WI38 (cell line): ENCODE measurements around the gene SLC17A8.

Source experiments
- H3K4me3 ChIP-seq: 2 replicates; pipeline ENCODE4 v1.5.1; 2011; ENCODE audit warnings: low read depth, mild to moderate bottlenecking, control low read depth, low read length
- CTCF ChIP-seq: IDR thresholded peaks from 2 replicates; pipeline ENCODE4 v1.5.1; 2012; ENCODE audit warnings: low read depth, mild to moderate bottlenecking, control low read depth, low read length

The SLC17A8 gene

DNA sequence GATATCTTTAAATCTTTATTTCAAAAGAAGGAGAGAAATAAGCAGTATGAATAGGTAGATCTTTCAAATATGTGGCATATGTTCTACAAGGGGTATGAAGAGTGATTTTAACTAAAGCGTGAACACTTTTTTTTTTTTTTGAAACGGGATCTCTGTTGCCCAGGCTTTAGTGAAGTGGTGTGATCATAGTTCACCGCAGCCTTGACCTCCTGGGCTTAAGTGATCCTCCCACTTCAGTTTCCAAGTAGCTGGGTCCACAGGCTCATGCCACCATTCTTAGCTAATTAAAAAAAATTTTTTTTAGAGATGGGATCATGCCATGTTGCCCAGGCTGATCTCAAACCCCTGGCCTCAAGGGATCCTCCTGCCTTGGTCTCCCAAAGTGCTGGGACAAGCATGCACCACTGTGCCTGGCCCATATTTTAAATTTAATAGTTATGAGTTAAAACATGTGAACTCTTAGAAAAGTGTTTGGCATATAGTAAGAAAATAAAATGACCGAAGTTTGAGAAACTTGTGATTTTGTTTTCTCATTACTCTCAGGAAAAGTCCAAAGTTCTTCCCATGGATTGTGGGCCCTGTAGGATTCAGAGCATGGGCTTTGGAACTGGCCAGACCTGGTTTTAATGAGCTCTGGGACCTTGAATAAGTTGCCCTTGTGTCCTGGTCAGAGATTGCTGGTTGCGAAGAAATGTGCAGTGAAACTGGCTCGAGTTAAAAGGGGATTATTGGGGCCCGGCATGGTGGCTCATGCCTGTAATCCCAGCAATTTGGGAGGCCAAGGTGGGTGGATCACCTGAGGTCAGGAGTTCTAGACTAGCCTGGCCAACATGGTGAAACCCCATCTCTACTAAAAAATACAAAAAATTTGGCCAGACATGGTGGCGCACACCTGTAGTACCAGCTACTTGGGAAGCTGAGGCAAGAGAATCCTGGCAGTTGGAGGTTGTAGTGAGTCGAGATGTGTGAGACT lies 27.0 kb downstream of the SLC17A8 start:
- H3K4me3 ChIP-seq, result no peak overlapping the region
- TF ChIP-seq CTCF, result no peak

DNA sequence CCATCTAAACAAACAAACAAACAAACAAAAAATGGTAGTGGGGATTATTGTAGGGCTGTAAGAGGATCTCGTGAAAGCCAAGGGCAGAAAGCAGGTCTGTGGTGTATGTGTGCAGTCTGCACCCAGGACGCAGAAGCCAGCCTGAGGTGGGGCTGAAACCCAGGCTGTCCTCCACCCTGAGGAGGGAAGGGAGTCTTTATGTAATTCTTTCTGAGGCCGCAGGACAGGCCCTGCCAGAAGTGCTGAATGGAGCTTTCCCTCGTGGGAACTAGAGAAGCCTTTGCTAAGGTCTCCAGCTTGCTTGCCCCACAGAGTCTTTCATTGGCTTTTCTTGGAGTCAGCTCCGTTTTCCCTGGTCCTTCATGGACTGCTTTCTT lies 27.7 kb downstream of the SLC17A8 start:
- no peak for TF ChIP-seq CTCF

GRCh38 chr12:100388382-100388781 lies 31.5 kb downstream of the SLC17A8 start:
- H3K4me3 ChIP-seq, result no peak overlapping the region
- TF ChIP-seq CTCF, result no peak

More for the DNA sequence above, 27.7 kb downstream of the SLC17A8 start:
- H3K4me3 ChIP-seq, result no peak overlapping the region

- no peak overlapping the region for H3K4me3 ChIP-seq
- TF ChIP-seq CTCF, result no peak
These were observed 35.0 kb downstream of the SLC17A8 start for GRCh38 chr12:100391856-100392255.

DNA sequence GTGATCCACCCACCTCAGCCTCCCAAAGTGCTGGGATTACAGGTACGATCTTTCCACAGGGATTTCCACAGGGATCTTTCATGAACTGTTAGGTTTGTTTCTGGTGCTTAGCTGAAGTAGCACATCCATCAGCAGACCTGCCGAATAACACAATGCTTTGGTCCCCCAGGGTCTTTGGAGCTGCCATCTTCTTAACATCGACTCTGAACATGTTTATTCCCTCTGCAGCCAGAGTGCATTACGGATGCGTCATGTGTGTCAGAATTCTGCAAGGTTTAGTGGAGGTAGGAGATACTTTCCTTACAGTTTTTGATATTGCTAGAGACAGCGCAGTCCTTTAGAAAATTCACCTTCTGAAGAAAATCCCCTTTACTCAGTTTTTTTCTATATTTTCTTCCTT lies 36.3 kb downstream of the SLC17A8 start:
- TF ChIP-seq CTCF, result no peak
- no peak overlapping the region for H3K4me3 ChIP-seq

GRCh38 chr12:100395811-100396210 lies 38.9 kb downstream of the SLC17A8 start:
- H3K4me3 ChIP-seq, result no peak overlapping the region
- TF ChIP-seq CTCF, result no peak

DNA sequence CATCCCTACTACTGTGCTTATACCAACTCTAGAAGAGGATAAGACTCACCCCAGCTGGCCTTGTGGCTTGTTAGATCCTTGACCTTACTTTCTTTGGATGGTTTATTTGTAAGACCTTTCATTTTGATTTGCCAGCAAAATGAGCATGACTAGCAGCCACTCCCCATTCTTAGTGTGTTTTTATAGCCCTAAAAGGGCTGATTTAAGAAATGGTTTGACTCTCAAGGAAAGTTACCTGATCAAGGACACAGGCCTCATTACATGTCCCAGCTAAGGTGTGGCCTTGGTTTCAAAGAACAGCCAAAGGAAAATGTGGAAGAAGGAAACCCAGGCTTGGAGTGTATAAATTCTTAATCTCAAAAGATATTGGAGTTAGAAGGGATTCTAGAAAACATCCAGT lies 41.4 kb downstream of the SLC17A8 start:
- TF ChIP-seq CTCF, result no peak
- H3K4me3 ChIP-seq, result no peak overlapping the region
